Activated T-cell treated with anti-CD3 and anti-CD28 coated beads for 48 hours (primary cell): ENCODE results near the gene BBS5.
"Not testable (repeated sequence)": the region's sequence is repeated elsewhere in the genome, so short reads cannot be mapped to it uniquely, and the experiment has no call there.

Source experiments
- DNase-seq: peaks from one replicate; pipeline ENCODE4 v3.0.0-alpha.2; 2020; ENCODE audit warnings: low read depth

Gene BBS5

GRCh38 chr2:169479257-169480078, at the start of gene BBS5:
Gene BBS5, plus strand, starts transcription at chr2:169479494. Its CDS starts 60 bp downstream, at chr2:169479554.
- DNase-seq, result peak; percentile 75

GRCh38 chr2:169431772-169432171, 47.5 kb upstream of the BBS5 start:
- DNase-seq, result not testable (repeated sequence)

GRCh38 chr2:169434236-169434635, 45.1 kb upstream of the BBS5 start:
- not testable (repeated sequence) for DNase-seq

GRCh38 chr2:169438466-169439072, 40.7 kb upstream of the BBS5 start:
- no peak for DNase-seq

- no peak for DNase-seq
Measured at GRCh38 chr2:169439900-169440299, 39.4 kb upstream of the BBS5 start.

GRCh38 chr2:169446452-169446851, 32.8 kb upstream of the BBS5 start:
- no peak for DNase-seq

- no peak for DNase-seq
Measured at GRCh38 chr2:169448316-169448715, 31.0 kb upstream of the BBS5 start.

- DNase-seq, result no peak
Measured at GRCh38 chr2:169448865-169449264, 30.4 kb upstream of the BBS5 start.

GRCh38 chr2:169452080-169452479, 27.2 kb upstream of the BBS5 start:
- DNase-seq, result no peak

- not testable (repeated sequence) for DNase-seq
Measured at GRCh38 chr2:169453044-169453443, 26.2 kb upstream of the BBS5 start.

- DNase-seq, result no peak
Measured at GRCh38 chr2:169461143-169461542, 18.2 kb upstream of the BBS5 start.

- no peak for DNase-seq
Measured at GRCh38 chr2:169462896-169463695, 16.2 kb upstream of the BBS5 start.

GRCh38 chr2:169464466-169464865, 14.8 kb upstream of the BBS5 start:
- no peak for DNase-seq

GRCh38 chr2:169464882-169465281, 14.4 kb upstream of the BBS5 start:
- DNase-seq, result no peak

- no peak for DNase-seq
Measured at GRCh38 chr2:169468841-169469240, 10.5 kb upstream of the BBS5 start.

- no peak for DNase-seq
Measured at GRCh38 chr2:169469952-169470572, 9.2 kb upstream of the BBS5 start.

- no peak for DNase-seq
Measured at GRCh38 chr2:169472249-169472648, 7.0 kb upstream of the BBS5 start.

GRCh38 chr2:169476459-169476858, 2.8 kb upstream of the BBS5 start:
- no peak for DNase-seq

GRCh38 chr2:169478339-169478738, 955 bp upstream of the BBS5 start:
- DNase-seq, result no peak

- DNase-seq, result no peak
Measured at GRCh38 chr2:169478745-169479256, 493 bp upstream of the BBS5 start.

- DNase-seq, result no peak
Measured at GRCh38 chr2:169480079-169480465, 778 bp downstream of the BBS5 start.

- no peak for DNase-seq
Measured at GRCh38 chr2:169485650-169486138, 6.4 kb downstream of the BBS5 start.
